B cell (primary cell): ENCODE data around the gene ALG1. TPM values are rescaled to one million over a fixed set of nuclear protein-coding genes. Genes with fewer than 3 reads are reported as not detected.

Experiments used
- ATAC-seq: fragments of 200-7000 bp; cut with Tn5 transposase; one replicate; pipeline ENCODE4 v1.10.0; 2021; ENCODE audit warnings: low read depth, mild to moderate bottlenecking, moderate number of reproducible peaks, moderate library complexity
- CTCF ChIA-PET: fragments of 350-600 bp; sonication (Branson Sonifier 250); formaldehyde crosslinking; loops from one replicate; lab custom pipeline; 2021; ENCODE audit warnings: antibody characterized with exemption, inconsistent platforms; lab: Charles Lee
- POLR2A ChIA-PET: fragments of 350-600 bp; sonication (Branson Sonifier 250); formaldehyde crosslinking; loops from one replicate; lab custom pipeline; 2021; ENCODE audit warnings: antibody characterized with exemption; lab: Charles Lee
- DNase-seq: peaks from one replicate; pipeline ENCODE4 v3.0.0; 2013
- H2AFZ ChIP-seq: 2 replicates; pipeline ENCODE4 v1.6.1; 2012; ENCODE audit warnings: mild to moderate bottlenecking, low read depth, low read length; ENCODE audit not compliant: insufficient read depth, poor library complexity, severe bottlenecking
- H3K27ac ChIP-seq, 2 donors: 1 replicate in 1 of 2; 2 replicates in 1 of 2; pipeline ENCODE4 v1.5.1; 2012 to 2013; ENCODE audit warnings: low read length in 2 of 2, mild to moderate bottlenecking in 2 of 2, moderate library complexity in 1 of 2
- H3K27me3 ChIP-seq, 4 experiments: fragments of 200-600 bp in 1 of 4; sonication (generic) in 1 of 4; replicated peaks in 1 of 4; 1 replicate in 2 of 4; 2 replicates in 2 of 4; pipeline versions ENCODE4 v1.6.1 to v1.7.0; 2013 to 2016; ENCODE audit warnings: low read length in 3 of 4, mild to moderate bottlenecking in 2 of 4, mixed read lengths in 1 of 4, moderate library complexity in 1 of 4; ENCODE audit not compliant: insufficient read depth in 4 of 4, control insufficient read depth in 3 of 4; ENCODE audit errors: control extremely low read depth in 1 of 4
- H3K36me3 ChIP-seq, 2 experiments: replicated peaks in 1 of 2; 1 replicate in 1 of 2; 2 replicates in 1 of 2; pipeline versions ENCODE4 v1.6.1 to v1.7.1; 2013; ENCODE audit warnings: low read length in 1 of 2; ENCODE audit not compliant: insufficient read depth in 2 of 2, control insufficient read depth in 1 of 2; ENCODE audit errors: control extremely low read depth in 1 of 2, extremely low read depth in 1 of 2
- H3K4me1 ChIP-seq, 2 donors: fragments of 200-600 bp in 1 of 2; sonication (generic) in 1 of 2; 1 replicate in 1 of 2; 2 replicates in 1 of 2; pipeline versions ENCODE4 v1.5.1 to v1.6.1; 2013 to 2017; ENCODE audit warnings: low read length in 2 of 2; ENCODE audit not compliant: control insufficient read depth in 2 of 2, insufficient read depth in 2 of 2
- H3K4me2 ChIP-seq: replicated peaks from 2 replicates; pipeline ENCODE3; 2012; ENCODE audit warnings: mild to moderate bottlenecking, low read depth, low read length; ENCODE audit not compliant: poor library complexity, severe bottlenecking
- H3K4me3 ChIP-seq, 5 experiments: fragments of 200-600 bp in 1 of 5; sonication (generic) in 1 of 5; 1 replicate in 3 of 5; 2 replicates in 2 of 5; pipeline versions ENCODE4 v1.5.1 to v1.7.0; 2011 to 2016; ENCODE audit warnings: low read length in 4 of 5, mild to moderate bottlenecking in 4 of 5, low read depth in 2 of 5, control low read depth in 1 of 5, moderate library complexity in 1 of 5; ENCODE audit not compliant: insufficient read depth in 1 of 5; ENCODE audit errors: control extremely low read depth in 1 of 5, extremely low read depth in 1 of 5
- H3K79me2 ChIP-seq: fragments of 200-600 bp; sonication (generic); one replicate; pipeline ENCODE4 v1.6.0; 2016; ENCODE audit warnings: low read length; ENCODE audit not compliant: control insufficient read depth, insufficient read depth
- H3K9ac ChIP-seq: fragments of 200-600 bp; sonication (generic); 2 replicates; pipeline ENCODE4 v1.6.1; 2017; ENCODE audit warnings: mild to moderate bottlenecking, low read length, moderate library complexity
- H3K9me3 ChIP-seq, 3 donors: one replicate each; pipeline versions ENCODE4 v1.6.1 to v1.7.1; 2013; ENCODE audit warnings: low read length in 2 of 3; ENCODE audit not compliant: control insufficient read depth in 2 of 3, insufficient read depth in 1 of 3; ENCODE audit errors: control extremely low read depth in 1 of 3
- H4K20me1 ChIP-seq: 2 replicates; pipeline ENCODE4 v1.6.0; 2012; ENCODE audit warnings: mild to moderate bottlenecking, low read length; ENCODE audit not compliant: insufficient read depth, control insufficient read depth, poor library complexity, severe bottlenecking
- H3K27ac Mint-ChIP-seq: one replicate; pipeline ENCODE4 v1.8.0; 2021; ENCODE audit warnings: mixed read lengths
- H3K27me3 Mint-ChIP-seq: one replicate; pipeline ENCODE4 v1.8.0; 2021; ENCODE audit warnings: mixed read lengths
- H3K4me1 Mint-ChIP-seq: one replicate; pipeline ENCODE4 v1.8.0; 2021; ENCODE audit warnings: mixed read lengths
- H3K4me3 Mint-ChIP-seq: one replicate; pipeline ENCODE4 v1.8.0; 2021; ENCODE audit warnings: mixed read lengths
- H3K9me3 Mint-ChIP-seq: one replicate; pipeline ENCODE4 v1.8.0; 2022; ENCODE audit warnings: mixed read lengths; ENCODE audit not compliant: insufficient read depth
- EZH2 ChIP-seq: IDR thresholded peaks from 2 replicates; pipeline ENCODE4 v1.6.1; 2012; ENCODE audit warnings: borderline replicate concordance, low read depth, mild to moderate bottlenecking, moderate library complexity, low read length; ENCODE audit not compliant: insufficient read depth, poor library complexity, severe bottlenecking
- WGBS: methylation state at CpG from one replicate; pipeline ENCODE4 v1.1.5; 2013; ENCODE audit warnings: missing lambda C conversion rate; ENCODE audit not compliant: insufficient coverage; 5-methylcytosine and 5-hydroxymethylcytosine counted together
- intact Hi-C: fragments of 100-400 bp; cut with micrococcal nuclease; formaldehyde crosslinking; loops from one replicate; pipeline ENCODE4 v1.10.0; 2022
- polyA plus RNA-seq: library from polyadenylated mRNA; depleted of rRNA; stranded (reverse); fragments of >200 nt; gene quantifications from 2 replicates; pipeline ENCODE4 v1.2.3, GENCODE V29; 2012
- total RNA-seq, 2 donors: library from RNA; stranded (reverse); fragments of 120-200 nt in 1 of 2; gene quantifications; 1 replicate in 1 of 2; 2 replicates in 1 of 2; pipeline versions ENCODE4 v1.2.3 to v1.2.4, GENCODE V29; 2013 to 2022
- TF ChIP-seq, protein P1 (sequence below): fragments of 200-600 bp; IDR thresholded peaks from one replicate; pipeline ENCODE4 v1.8.0; 2022; ENCODE audit warnings: antibody characterized with exemption, mild to moderate bottlenecking

Gene ALG1
- total and polyA plus RNA-seq, 2 donors (not counting 1 experiment from before 2014, with no cell fraction given), result 12.2 to 24.2 TPM

GRCh38 chr16:5066511-5066910 is 5.1 kb upstream of the ALG1 start:
- no peaks in the 10 kb centered on the region for H3K9me3 ChIP-seq
- Mint-ChIP-seq H3K9me3 (no peaks in the 10 kb centered on the region), H3K4me1 (peaks cover 7% of the 10 kb centered on the region), H3K4me3 (no peak overlapping the region), H3K27ac (no peak overlapping the region), H3K27me3 (peaks cover 10% of the 10 kb centered on the region)
- H3K4me1 ChIP-seq, result peaks cover 6% of the 10 kb centered on the region in 2 donors
- WGBS, result 80% methylated on average over 4 of the region's 6 CpGs
- TF ChIP-seq, protein P1, sequence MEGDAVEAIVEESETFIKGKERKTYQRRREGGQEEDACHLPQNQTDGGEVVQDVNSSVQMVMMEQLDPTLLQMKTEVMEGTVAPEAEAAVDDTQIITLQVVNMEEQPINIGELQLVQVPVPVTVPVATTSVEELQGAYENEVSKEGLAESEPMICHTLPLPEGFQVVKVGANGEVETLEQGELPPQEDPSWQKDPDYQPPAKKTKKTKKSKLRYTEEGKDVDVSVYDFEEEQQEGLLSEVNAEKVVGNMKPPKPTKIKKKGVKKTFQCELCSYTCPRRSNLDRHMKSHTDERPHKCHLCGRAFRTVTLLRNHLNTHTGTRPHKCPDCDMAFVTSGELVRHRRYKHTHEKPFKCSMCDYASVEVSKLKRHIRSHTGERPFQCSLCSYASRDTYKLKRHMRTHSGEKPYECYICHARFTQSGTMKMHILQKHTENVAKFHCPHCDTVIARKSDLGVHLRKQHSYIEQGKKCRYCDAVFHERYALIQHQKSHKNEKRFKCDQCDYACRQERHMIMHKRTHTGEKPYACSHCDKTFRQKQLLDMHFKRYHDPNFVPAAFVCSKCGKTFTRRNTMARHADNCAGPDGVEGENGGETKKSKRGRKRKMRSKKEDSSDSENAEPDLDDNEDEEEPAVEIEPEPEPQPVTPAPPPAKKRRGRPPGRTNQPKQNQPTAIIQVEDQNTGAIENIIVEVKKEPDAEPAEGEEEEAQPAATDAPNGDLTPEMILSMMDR, result no peak
- TF ChIP-seq EZH2, result no peak
- no peak overlapping the region for H3K9ac ChIP-seq
- no peaks in the 10 kb centered on the region for H3K36me3 ChIP-seq
- DNase-seq (no peak), ATAC-seq (no peak)
- ChIA-PET POLR2A (no interaction called here), CTCF (no interaction called here)
- intact Hi-C loops, result no loop called here
- no peaks in the 10 kb centered on the region for H4K20me1 ChIP-seq
- H3K27me3 ChIP-seq, result peaks cover 0 to 7% (median 0%) of the 10 kb centered on the region in 4 experiments
- no peak overlapping the region for H3K27ac ChIP-seq
- no peaks in the 10 kb centered on the region for H3K79me2 ChIP-seq
- H2AFZ ChIP-seq, result no peak overlapping the region
- H3K4me3 ChIP-seq, result no peak overlapping the region
- H3K4me2 ChIP-seq, result no peak overlapping the region

DNA sequence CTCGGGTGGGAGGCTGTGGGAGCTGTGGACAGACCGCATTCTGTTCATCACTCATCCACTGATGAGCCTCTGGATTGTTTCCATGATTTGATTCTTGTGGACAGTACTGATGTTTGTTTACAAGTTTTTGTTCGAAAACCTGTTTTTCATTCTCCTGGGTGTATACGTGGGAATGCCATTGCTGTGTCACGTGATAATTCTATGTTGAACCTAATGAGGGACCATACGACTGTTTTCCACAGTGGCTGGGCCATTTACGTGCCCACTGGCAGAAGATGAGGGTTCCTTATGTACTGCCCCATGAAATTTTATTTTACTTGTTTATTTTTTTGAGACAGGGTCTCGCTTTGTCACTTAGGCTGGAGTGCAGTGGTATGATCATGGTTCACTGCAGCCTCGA is 2.6 kb upstream of the ALG1 start:
- Mint-ChIP-seq H3K9me3 (no peaks in the 10 kb centered on the region), H3K4me3 (no peak overlapping the region), H3K27ac (no peak overlapping the region), H3K27me3 (peaks cover 3% of the 10 kb centered on the region), H3K4me1 (peaks cover 25% of the 10 kb centered on the region)
- 93% methylated on average over 7 of the region's 9 CpGs for WGBS
- Histone ChIP-seq H3K27me3 (no peaks in the 10 kb centered on the region), H3K79me2 (peaks cover 8% of the 10 kb centered on the region), H3K9ac (no peak overlapping the region), H4K20me1 (no peaks in the 10 kb centered on the region), H3K36me3 (no peaks in the 10 kb centered on the region), H3K4me1 (peaks cover 14 to 18% of the 10 kb centered on the region in 2 donors), H3K9me3 (no peaks in the 10 kb centered on the region), H3K4me3 (no peak overlapping the region), H2AFZ (no peak overlapping the region), H3K27ac (no peak overlapping the region), H3K4me2 (no peak overlapping the region)
- intact Hi-C loops, result no loop called here
- ChIA-PET CTCF (no interaction called here), POLR2A (no interaction called here)
- TF ChIP-seq EZH2, result no peak
- DNase-seq (no peak), ATAC-seq (no peak)
